ENCODE data around the gene FUT2.
A peak's percentile ranks its signal among the peaks of the same experiment; 100 is the strongest.
"Not testable (repeated sequence)": the region's sequence is repeated elsewhere in the genome, so short reads cannot be mapped to it uniquely, and the experiment has no call there.

FUT2 gene

DNA sequence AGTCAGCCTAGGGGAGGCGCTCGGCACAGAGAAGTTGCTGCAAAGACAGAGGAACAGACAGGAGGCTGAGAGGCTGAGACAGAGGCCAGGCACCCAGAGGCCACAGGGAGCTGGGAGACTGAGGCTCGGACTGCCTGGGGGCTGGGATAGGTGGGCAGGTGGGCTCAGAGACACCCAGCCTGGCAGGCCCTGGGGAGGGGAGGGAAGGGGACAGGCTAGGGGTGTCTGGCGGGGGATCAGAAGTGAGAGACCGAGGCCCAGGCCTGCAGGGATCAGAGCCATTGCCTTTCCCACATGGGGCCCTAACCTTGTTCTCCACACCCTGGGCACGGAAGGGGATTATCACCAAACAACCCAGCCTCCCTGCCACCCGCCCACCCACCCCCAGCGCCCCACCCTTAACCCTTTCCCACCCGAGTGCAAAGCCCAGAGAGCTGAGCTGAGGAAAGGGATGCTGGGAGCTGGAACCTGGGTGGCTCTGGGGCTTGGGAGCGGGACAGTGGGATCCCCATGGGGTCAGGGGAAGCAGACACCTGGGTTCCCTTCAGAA, 24.2 kb upstream of the FUT2 start:
- no peak for DNase-seq

DNA sequence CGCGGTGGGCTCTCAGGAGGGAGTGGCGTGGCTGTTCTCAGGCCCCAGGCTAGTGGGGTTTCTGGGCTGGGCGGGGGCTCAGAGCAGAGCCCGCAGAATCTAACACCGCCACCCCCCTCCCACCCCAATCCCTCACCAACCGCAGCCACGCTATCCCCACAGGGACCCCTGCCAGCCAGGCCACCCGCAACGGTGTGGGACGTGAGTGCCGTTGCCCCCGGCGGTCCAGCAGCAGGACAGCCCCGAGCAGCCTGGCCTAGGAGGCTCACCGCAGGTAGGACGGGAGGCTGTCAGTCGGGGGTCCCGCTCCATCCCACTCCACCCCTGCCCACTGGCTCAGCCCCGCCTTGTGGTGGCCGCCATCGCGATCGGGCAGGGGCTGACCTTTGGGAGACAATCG, 22.8 kb upstream of the FUT2 start, which contains the start of gene NTN5:
TSS of gene NTN5 (minus strand) at position 24 of the 400 bp plus-strand sequence. CDS start 2,031 bp downstream, outside the sequence.
- DNase-seq: no peak

DNA sequence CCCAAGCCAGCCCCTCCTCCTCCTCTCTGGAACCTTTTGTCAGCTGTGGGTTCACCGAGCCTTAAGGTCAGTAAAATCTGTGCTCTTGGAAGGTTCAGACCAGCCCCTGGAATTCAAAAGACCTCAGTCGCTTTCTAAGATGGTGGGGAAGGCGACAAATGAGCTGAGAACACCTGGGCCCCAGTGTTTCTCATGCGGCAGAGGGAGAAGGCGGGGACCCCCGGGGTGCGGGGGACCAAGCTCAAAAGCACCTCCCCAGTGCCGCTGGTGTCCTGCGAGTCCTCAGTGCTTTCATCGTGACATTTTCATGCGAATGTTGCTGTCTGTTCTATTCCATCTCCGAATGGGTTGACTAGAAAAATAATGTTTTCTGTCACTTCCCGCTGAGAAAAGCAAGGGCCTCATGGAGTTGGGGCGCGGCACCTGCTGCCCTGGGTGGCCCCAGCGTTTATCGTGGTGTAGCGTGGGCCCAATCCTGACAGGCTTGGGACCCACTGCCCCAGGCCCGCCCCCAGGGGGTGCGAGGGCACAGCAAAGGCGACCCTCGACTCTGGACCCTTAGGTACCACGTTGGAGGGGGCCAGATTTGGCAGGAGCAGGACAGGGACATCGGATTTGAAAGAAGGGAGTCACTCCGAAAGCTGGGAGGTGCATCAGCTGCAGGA, 22.2 kb upstream of the FUT2 start:
- no peak for DNase-seq

DNA sequence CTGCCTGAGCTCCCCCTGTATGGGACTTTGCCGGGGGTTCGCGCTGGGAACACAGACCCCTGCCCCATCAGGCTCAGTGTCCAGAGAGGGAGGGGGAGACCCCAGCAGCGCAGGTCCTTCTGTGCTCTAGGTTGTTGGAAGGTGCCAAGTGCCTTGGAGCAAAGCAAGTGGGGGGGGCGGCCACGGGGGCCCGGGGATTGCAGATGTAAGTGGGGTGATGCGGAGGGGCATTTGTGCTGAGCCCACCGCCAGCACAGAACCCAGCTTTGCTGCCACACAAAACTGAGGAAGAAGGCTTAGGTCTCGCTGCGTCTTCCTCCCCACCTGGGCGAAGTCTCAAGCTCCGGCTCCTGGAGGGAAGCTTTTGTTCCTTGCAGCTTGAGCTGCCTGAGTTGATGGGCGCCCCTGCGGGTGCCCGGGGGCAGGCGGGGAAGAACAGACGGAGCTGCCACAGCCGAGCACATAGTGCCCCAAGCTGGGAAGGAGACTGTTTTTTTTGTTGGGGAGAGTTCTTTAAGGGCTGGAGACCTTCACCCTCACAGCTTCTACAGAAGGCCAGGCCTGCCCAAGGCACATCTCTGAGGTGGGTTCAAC, 21.5 kb upstream of the FUT2 start:
- no peak for DNase-seq

DNA sequence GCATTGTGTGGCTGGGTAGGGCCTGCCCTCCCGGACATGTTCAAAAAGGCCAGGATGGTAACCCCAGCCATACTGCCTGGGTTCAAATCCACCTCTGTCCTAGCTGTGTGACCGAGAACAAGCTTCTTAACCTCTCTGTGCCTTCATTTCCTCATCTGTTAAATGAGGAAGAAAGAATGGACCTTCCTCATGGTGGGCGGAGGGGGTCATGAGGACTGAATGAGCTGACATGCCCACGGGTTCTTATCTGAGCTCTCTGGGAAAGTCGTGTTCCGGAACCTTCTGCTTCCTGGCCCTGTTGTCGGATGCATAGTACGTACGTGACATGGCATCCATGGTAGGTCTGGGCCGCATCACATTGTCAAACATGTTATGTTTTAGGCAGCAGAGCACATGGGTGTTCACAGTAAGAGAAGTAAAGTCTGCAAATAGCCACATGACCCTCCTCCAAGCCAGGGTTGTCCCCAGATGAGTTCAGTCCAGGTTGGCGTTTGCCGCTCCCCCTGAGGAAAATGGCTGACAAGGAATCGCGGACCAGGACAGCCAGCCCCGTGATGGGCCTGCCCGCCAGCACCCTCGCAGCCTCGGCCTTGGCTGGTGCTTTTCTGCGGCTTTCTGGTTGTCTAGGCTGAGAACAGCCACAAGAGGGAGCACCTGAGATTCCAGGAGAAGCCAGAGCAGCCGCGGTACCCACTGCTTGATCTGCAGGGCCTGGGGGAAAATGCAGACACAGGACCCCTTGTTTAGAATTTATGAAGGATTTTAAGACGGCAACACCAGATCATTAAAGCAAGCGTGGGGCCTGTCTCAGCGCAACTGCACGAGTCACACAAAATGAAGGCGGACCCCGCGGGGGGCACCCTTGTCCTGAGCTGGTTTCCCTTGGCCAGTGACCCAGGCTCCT, 20.6 kb upstream of the FUT2 start:
- peak; percentile 67 for DNase-seq

DNA sequence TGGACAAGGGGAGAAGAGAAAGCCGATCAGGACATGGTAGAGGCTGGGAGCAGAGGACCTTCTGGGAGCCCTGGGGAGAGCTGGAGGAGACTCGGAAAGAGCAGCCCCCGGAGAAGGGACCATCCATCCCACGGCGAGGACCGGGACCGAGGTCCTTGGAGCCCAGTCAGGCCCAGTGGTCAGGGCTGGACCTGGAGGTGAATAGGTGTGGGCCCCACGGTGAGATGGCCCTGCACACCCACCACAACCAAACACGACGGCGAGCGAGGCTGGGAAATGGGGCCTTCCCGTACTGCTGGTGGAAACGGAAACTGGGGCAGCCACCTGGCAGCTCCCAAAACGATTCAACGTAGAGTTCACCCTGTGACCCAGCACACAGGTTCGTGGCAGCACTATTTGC, 19.3 kb upstream of the FUT2 start:
- no peak for DNase-seq

DNA sequence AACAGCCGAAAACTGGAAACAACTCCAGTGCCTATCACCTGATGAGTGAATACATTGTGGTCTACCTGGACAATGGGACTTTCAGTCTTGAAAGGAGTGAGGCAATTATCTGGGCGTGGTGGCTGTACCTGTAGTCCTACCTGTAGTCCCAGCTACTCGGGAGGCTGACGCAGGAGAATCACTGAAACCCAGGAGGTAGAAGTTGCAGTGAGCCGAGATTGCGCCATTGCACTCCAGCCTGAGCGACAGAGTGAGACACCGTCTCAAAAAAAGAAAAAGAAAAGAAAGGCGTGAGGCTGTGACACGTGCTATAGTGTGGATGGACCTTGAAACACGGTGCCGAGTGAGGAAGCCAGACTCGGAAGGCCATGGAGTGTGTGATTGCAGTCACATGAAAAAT, 18.9 kb upstream of the FUT2 start:
- no peak for DNase-seq

DNA sequence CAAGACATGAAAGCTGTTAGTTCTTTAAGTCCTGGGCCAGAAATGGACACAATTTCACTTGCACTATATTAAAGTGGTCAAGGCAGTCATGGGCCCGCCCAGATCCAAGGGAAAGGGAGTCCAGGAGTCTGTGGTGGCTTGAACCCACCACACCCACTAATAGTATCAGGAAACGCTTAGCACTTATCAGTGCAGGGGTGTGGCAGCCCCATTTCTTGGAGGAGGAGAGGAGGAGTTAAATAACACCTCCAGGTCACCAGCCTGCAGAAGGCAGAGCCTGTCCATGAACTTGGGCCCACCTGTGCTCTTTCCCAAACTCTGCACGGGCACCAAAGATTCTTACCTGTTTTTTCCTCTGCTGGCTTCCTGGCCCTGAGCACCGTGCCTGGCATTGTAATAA, 17.6 kb upstream of the FUT2 start:
- no peak for DNase-seq

DNA sequence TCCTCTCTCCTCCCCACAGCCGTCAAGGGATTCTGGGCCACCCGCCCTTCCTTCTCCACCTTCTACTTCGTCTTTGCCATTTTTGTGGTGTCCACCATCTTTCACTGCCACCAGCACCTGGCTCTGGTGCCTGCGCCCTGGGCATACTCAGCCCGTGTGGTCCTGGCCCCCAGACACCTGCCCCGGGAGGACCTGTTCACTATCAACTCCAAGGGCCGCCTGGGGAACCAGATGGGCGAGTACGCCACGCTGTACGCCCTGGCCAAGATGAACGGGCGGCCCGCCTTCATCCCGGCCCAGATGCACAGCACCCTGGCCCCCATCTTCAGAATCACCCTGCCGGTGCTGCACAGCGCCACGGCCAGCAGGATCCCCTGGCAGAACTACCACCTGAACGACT, 15.8 kb upstream of the FUT2 start:
- DNase-seq: not testable (repeated sequence)

DNA sequence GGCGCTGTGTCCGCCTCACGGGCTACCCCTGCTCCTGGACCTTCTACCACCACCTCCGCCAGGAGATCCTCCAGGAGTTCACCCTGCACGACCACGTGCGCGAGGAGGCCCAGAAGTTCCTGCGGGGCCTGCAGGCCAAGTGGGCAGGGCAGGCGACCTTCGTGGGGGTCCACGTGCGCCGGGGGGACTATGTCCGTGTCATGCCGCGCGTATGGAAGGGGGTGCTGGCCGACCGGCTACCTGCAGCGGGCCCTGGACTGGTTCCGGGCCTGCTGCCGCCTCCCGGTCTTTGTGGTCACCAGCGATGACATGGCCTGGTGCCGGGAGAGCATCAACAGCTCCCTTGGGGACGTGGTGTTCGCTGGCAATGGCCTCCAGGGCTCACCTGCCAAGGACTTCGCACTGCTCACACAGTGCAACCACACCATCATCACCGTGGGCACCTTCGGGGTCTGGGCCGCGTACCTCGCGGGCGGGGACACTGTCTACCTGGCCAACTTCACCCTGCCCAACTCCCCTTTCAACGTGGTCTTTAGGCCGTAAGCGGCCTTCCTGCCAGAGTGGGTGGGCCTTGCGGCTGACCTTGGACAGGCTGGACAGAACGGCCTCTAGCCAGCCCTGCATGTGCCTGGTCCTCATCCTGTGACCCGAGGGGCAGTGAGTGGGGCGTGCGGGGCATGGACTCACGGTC, 15.2 kb upstream of the FUT2 start:
- DNase-seq: no peak

DNA sequence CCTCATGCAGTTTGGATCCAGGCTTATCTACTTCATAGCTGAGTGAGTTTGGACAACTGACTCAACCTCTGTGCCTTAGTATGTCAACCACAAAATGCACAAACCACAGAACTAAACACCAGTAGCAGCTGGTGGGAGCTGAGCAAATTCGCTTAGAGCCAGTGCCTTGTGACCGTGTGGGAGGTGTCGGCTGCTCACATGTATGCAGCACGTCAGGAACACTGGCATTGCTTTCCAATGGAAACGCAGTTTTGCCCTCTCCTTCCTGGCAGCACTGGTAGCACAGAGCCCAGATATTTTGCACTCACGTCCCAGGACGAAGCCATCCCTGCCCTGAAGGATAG, 14.7 kb upstream of the FUT2 start:
- no peak for DNase-seq

DNA sequence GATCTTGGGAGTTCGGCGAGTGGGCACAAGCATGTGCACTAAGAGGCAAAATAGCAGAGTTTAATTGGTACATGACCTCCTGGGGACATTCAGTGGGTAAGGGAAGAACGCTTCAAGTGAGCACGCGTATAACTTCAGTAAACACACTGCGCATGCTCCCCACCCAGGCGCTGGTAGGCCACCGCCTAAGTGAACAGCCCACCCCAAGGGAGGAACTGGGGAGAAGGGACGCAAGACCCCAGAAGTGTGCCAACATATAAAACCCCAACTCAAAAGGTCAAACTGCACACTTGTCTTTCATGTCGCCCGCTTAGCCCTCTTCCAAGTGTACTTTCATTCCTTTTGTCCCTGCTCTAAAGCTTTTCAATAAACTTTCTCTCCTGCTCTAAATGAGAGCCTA, 12.4 kb upstream of the FUT2 start:
- no peak for DNase-seq

DNA sequence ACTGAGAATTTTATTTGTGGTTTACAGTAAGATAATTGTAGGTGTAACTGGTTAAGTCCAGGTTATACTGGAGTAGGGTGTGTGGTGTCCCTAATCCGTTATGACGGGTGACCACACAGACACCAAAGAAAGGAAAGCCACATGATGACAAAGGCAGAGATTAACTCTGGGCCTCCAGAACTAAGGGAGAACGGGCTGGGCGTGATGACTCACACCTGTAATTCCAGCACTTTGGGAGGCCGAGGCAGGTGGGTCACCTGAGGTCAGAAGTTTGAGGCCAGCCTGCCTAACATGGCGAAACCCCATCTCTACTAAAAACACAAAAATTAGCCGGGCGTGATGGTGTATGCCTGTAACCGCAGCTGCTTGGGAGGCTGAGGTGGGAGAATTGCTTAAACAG, 10.2 kb upstream of the FUT2 start:
- DNase-seq: no peak

DNA sequence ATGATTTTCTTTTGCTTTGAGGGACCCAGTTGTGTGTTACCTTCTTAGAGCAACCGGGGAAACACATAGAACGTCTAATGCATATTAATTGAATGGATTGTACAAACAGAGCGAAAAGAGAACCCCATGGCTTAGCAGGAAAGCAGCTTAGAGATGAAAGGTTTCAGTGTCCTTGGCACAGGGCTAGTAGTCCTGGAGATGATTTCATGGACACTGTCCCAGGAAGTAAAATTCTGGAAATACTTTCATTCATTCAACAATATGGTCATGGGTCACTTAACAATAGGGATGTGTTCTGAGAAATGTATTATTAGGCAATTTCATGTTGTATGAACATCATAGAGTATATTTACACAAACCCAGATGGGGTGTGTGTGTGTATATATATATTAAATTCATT, 9.7 kb upstream of the FUT2 start:
- no peak for DNase-seq

DNA sequence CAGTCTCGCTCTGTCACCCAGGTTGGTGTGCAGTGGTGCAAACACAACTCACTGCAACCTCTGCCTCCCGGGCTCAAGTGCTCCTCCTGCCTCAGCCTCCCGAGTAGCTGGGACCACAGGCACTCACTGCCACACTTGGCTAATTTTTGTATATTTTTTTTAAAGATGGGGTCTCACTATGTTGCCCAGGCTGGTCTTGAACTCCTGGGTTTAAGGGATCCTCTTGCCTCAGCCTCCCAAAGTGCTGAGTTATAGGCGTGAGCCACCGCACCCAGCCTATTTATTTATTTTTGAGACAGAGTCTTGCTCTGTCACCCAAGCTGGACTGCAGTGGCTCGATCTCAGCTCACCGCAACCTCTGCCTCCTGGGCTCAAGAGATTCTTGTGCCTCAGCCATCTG, 9.1 kb upstream of the FUT2 start:
- DNase-seq: not testable (repeated sequence)

DNA sequence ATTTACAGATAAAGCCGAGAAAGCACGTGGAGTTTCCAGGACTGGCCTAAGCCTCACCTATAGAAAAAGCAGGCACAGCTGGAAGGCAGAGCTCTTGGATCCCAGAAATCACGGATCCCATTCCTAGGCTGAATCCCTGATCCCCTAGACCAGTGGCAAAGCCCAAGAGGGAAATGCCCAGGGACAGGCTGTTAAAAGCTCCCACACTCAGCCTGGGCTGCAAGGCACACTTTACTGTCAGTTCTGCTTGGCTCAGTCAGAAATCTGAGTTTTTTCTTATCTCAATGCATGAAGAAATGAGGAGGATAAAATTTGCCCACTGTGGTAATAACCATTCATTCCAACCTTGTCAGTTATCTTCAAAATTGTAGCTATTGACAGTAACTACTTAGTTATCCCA, 8.0 kb upstream of the FUT2 start:
- DNase-seq: no peak

DNA sequence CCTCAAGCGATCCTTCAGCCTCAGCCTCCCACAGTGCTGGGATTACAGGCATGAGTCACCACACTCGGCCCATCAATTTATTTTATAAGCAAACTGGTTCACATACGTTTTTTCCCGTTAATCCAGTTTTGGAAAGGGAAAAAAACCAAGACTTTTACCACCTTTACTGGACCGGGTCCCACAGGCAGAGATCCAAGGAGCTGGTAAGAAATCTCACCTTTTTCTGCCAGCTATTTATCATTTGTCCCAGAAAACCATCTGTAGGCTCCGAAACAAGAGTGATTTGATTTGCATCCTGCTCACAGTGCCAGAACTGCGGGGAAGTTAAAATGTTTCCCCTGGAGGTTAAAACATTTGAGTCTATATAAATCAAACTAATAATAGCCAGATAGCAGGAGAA, 6.3 kb upstream of the FUT2 start:
- DNase-seq: no peak

DNA sequence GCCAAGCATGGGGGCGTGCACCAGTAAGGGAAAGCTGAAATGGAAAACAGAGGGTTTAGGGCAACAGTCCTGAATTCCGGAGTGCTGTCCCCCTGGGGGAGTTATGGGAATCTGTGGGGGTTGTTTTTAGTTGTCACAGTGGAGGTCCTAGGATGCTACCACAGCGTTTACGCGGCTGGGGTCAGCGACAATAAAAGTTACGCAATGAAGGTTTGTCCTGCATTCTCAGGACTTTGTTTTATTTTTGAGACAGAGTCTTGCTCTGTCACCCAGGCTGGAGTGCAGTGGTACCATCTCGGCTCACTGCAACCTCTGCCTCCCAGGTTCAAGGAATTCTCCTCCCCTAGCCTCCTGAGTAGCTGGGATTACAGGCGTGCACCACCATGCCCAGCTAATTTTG, 2.1 kb upstream of the FUT2 start:
- DNase-seq: not testable (repeated sequence)

DNA sequence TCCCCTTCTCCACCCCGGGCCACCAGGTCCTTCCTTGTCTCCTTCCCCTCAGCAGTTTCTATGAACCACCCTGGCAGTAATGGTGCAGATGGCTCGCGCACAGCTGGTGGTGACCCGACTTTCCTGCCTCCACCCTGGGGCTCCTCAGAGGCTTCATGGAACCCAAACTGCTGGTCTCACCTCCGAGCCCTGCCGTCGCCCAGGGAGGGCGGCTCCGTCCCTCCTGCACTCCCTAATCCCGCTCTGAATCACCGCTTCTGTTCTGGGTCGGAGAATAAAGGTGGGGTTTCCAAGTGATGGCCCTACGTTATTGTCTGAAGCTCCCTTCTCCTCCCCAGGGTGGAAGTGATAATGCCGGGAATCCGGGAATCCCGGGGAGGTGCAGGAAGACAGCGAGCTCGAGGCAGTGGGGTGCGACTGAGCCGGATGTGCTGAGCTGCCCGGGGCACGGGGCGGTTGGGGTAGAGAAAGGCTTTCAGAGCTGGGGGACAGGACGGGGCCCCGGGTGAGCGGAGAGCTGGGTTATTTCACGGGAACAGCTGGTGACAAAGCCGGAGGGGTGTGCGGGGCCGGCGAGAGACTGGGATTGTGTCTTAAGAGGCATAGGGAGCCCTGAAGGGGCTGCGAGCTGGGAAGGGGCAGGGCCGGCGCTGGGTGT, 711 bp downstream of the FUT2 start:
- no peak for DNase-seq

DNA sequence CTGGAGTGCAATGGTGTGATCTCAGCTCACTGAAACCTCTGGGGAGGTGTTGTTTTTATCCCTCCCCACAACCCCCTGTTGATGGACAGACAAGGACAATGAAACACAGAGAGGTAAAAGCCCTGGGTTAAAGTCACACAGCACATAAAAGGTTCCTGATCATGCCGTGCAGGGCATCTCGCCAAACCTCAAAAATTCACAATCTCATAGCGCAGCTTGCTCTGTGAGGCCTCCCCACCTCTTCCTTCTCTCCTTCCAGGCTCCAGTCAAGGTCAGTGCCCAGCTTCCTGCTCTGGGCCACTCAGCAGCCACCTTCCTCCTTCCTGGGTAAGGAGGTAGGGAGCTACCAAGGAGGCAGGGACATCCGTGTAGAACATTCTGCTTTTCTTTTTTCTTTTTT, 2.3 kb downstream of the FUT2 start:
- no peak for DNase-seq

DNA sequence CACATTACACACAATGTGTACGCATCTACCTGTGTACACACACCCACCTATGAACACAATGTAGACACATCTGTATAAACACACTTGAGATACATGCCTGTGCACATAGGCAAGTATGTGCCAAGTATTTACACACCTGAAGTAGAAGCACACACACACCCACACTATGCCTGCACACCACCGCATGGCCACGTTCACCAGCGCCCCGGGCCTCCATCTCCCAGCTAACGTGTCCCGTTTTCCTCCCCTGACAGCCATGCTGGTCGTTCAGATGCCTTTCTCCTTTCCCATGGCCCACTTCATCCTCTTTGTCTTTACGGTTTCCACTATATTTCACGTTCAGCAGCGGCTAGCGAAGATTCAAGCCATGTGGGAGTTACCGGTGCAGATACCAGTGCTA, 6.9 kb downstream of the FUT2 start:
- no peak for DNase-seq

DNA sequence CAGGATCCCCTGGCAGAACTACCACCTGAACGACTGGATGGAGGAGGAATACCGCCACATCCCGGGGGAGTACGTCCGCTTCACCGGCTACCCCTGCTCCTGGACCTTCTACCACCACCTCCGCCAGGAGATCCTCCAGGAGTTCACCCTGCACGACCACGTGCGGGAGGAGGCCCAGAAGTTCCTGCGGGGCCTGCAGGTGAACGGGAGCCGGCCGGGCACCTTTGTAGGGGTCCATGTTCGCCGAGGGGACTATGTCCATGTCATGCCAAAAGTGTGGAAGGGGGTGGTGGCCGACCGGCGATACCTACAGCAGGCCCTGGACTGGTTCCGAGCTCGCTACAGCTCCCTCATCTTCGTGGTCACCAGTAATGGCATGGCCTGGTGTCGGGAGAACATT, 7.5 kb downstream of the FUT2 start:
- DNase-seq: no peak

DNA sequence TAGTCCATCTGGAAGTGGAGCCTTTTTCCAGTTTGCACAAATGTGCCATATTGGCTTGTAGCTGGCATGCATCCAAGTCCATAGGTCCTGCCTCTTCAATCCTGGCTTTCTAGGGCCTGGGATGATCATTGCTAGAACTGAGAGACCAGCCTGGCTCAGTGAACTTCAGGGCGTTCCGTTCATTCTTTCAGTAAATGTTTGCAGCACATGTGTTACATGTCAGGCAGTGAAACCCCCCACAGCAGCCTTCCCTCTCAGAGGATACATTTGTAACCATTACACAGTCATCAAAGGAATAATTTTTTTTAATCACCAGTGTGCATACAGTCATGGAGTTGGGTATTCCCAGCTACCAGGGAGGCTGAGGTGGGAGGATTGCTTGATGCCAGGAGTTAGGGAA, 9.7 kb downstream of the FUT2 start:
- no peak for DNase-seq
